Measurements from ENCODE around the gene CLTCL1. TPM values are rescaled to one million over a fixed set of nuclear protein-coding genes. Genes with fewer than 3 reads are reported as not detected.

Gene CLTCL1
- total RNA-seq, 1 experiment from 2014 or later: 11.9 TPM

- BruUV-seq (replicated peaks): no TSS peak
- ATAC-seq (no peak), DNase-seq (ENCODE audit: low read depth, low spot score) (no peak)
- ChIA-PET POLR2A (no interaction called here), CTCF (no interaction called here)
- Histone ChIP-seq H3K36me3 (ENCODE audit: control insufficient read depth, insufficient read depth, low read length) (no peaks in the 10 kb centered on the region), H3K4me3 (ENCODE audit: low read depth in 2 of 2, low read length in 2 of 2) (no peak overlapping the region), H3K4me1 (ENCODE audit: control insufficient read depth, insufficient read depth, low read length) (no peaks in the 10 kb centered on the region), H3K27me3 (ENCODE audit: control insufficient read depth, insufficient read depth, low read length) (no peaks in the 10 kb centered on the region), H3K27ac (ENCODE audit: low read length) (no peak overlapping the region), H3K9me3 (ENCODE audit: control insufficient read depth, insufficient read depth, low read depth, low read length) (no peaks in the 10 kb centered on the region)
- intact Hi-C loops (cut with micrococcal nuclease; ENCODE audit: unreplicated experiment): no loop called here
- in situ Hi-C loops (cut with HindIII; ENCODE audit: low pct_unique_long_range_greater_than_20kb, low sequenced_read_pairs): no loop called here
- TF ChIP-seq REST (IDR thresholded peaks at IDR 0.05; ENCODE audit: insufficient read depth in 1 of 2, low read depth in 2 of 2, low read length in 1 of 2) (no peak), TCF7L2 (IDR thresholded peaks at IDR 0.05; ENCODE audit: low read depth, low read length) (no peak), POLR2AphosphoS5 (IDR thresholded peaks at IDR 0.05; ENCODE audit: low read depth, low read length) (no peak), SIN3A (IDR thresholded peaks at IDR 0.05; ENCODE audit: borderline replicate concordance, insufficient read depth, low read depth, low read length) (no peak), CTCF (IDR thresholded peaks at IDR 0.05) (no peak)
Observed at GRCh38 chr22:19206287-19206686, 85.2 kb downstream of the CLTCL1 start.

- H3K36me3 ChIP-seq (ENCODE audit: control insufficient read depth, insufficient read depth, low read length): no peaks in the 10 kb centered on the region
- ChIA-PET POLR2A (no interaction called here), CTCF (no interaction called here)
- H3K9me3 ChIP-seq (ENCODE audit: control insufficient read depth, insufficient read depth, low read depth, low read length): no peaks in the 10 kb centered on the region
- intact Hi-C loops (cut with micrococcal nuclease; ENCODE audit: unreplicated experiment) (no loop called here), in situ Hi-C loops (cut with HindIII; ENCODE audit: low pct_unique_long_range_greater_than_20kb, low sequenced_read_pairs) (no loop called here)
- H3K4me1 ChIP-seq (ENCODE audit: control insufficient read depth, insufficient read depth, low read length): no peaks in the 10 kb centered on the region
- BruUV-seq (replicated peaks): no TSS peak
- DNase-seq (ENCODE audit: low read depth, low spot score) (no peak), ATAC-seq (no peak)
- no peak overlapping the region for H3K27ac ChIP-seq (ENCODE audit: low read length)
- no peaks in the 10 kb centered on the region for H3K27me3 ChIP-seq (ENCODE audit: control insufficient read depth, insufficient read depth, low read length)
- H3K4me3 ChIP-seq (ENCODE audit: low read depth in 2 of 2, low read length in 2 of 2): no peak overlapping the region
- TF ChIP-seq CTCF (IDR thresholded peaks at IDR 0.05) (no peak), TCF7L2 (IDR thresholded peaks at IDR 0.05; ENCODE audit: low read depth, low read length) (no peak), REST (IDR thresholded peaks at IDR 0.05; ENCODE audit: insufficient read depth in 1 of 2, low read depth in 2 of 2, low read length in 1 of 2) (no peak), POLR2AphosphoS5 (IDR thresholded peaks at IDR 0.05; ENCODE audit: low read depth, low read length) (no peak), SIN3A (IDR thresholded peaks at IDR 0.05; ENCODE audit: borderline replicate concordance, insufficient read depth, low read depth, low read length) (no peak)
Observed at GRCh38 chr22:19204640-19205039, 86.9 kb downstream of the CLTCL1 start.
